Skeletal muscle satellite cell (primary cell): ENCODE measurements around the gene ZNRF4.

Experiments
- H3K27me3 ChIP-seq: 2 replicates; pipeline ENCODE4 v1.7.0; 2013; ENCODE audit warnings: low read length; ENCODE audit not compliant: control insufficient read depth, insufficient read depth
- H3K36me3 ChIP-seq: 2 replicates; pipeline ENCODE4 v1.7.0; 2013; ENCODE audit warnings: mild to moderate bottlenecking, control low read depth, low read length; ENCODE audit not compliant: insufficient read depth
- H3K4me1 ChIP-seq: 2 replicates; pipeline ENCODE4 v1.7.0; 2013; ENCODE audit warnings: low read length; ENCODE audit not compliant: control insufficient read depth, insufficient read depth
- H3K4me2 ChIP-seq: 2 replicates; pipeline ENCODE4 v1.7.0; 2013; ENCODE audit warnings: mild to moderate bottlenecking, low read length
- H3K4me3 ChIP-seq: 2 replicates; pipeline ENCODE4 v1.7.0; 2013; ENCODE audit warnings: low read length
- H3K9ac ChIP-seq: 2 replicates; pipeline ENCODE4 v1.7.0; 2013; ENCODE audit warnings: mild to moderate bottlenecking, low read depth, low read length, moderate library complexity
- H3K9me3 ChIP-seq: replicated peaks from 2 replicates; pipeline ENCODE4 v1.7.0; 2013; ENCODE audit warnings: mild to moderate bottlenecking, control low read depth, low read length

ZNRF4 gene

DNA sequence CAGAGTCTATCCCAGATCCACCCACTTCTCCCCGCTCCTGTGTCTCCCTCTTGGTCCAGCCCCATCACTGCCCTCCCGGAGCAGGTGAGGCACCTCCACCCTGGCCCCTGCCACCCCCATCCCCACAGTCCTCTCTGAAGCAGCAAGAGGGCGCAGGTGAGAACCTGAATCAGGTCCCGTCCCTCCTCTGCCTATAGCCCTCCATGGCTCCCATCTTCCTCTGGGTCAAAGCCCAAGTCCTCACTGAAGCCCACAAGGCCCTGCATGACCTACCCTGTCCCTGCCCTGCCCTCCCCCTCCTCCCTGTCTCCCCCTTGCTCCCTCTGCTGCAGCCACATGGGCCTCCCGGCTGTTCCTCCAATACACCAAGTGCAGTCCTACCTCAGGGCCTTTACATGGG lies 10.8 kb upstream of the ZNRF4 start:
- H3K9ac ChIP-seq = no peak overlapping the region
- no peak overlapping the region for H3K4me3 ChIP-seq
- H3K9me3 ChIP-seq = no peaks in the 10 kb centered on the region
- no peaks in the 10 kb centered on the region for H3K4me1 ChIP-seq
- H3K27me3 ChIP-seq = peaks cover 23% of the 10 kb centered on the region
- H3K4me2 ChIP-seq = no peak overlapping the region
- H3K36me3 ChIP-seq = no peaks in the 10 kb centered on the region

DNA sequence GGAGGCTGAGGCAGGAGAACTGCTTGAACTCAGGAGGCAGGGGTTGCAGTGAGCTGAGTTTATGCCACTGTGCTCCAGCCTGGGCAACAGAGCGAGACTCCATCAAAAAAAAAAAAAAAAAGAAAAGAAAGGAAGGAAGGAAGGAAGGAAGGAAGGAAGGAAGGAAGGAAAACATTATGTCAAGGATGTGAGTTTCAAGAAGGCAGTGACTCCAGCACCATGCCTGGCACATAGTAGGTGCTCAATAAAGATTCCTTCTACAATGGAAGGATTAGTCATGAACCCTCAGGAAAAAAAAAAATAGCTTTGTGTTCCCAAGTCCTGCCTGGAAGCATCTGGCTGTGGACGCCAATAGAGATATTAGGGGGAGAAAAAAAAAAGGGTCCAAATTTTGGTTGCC lies 10.1 kb upstream of the ZNRF4 start:
- no peaks in the 10 kb centered on the region for H3K36me3 ChIP-seq
- no peaks in the 10 kb centered on the region for H3K9me3 ChIP-seq
- no peak overlapping the region for H3K4me2 ChIP-seq
- peaks cover 27% of the 10 kb centered on the region for H3K27me3 ChIP-seq
- no peak overlapping the region for H3K9ac ChIP-seq
- no peak overlapping the region for H3K4me3 ChIP-seq
- H3K4me1 ChIP-seq = no peaks in the 10 kb centered on the region

DNA sequence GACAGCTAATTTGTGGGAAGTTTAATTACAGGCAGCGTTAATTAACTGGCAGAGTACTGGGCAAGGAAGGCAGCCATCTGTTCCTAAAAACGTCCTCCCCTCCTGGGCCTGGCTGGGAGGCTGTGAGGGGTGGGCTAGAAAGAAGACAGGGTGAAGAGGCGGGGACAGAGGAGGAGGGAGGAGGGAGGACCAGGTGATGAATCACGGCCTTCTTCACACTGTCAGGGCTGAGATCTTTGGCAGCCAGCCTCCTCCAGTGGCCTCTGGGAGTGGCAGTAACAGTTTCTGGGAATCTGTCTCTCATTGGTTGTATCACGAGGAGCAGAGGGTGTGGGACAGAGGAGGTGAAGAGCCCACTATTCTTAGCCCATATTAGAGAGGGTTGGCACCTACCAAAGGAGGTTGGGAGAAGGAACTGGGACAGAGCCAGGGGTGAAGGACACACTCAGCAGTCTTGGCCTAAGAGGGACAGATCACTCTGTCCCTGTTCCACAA lies 9.6 kb upstream of the ZNRF4 start:
- Histone ChIP-seq H3K27me3 (peaks cover 33% of the 10 kb centered on the region), H3K36me3 (no peaks in the 10 kb centered on the region), H3K9ac (no peak overlapping the region), H3K4me3 (no peak overlapping the region), H3K9me3 (no peaks in the 10 kb centered on the region), H3K4me2 (no peak overlapping the region), H3K4me1 (no peaks in the 10 kb centered on the region)

DNA sequence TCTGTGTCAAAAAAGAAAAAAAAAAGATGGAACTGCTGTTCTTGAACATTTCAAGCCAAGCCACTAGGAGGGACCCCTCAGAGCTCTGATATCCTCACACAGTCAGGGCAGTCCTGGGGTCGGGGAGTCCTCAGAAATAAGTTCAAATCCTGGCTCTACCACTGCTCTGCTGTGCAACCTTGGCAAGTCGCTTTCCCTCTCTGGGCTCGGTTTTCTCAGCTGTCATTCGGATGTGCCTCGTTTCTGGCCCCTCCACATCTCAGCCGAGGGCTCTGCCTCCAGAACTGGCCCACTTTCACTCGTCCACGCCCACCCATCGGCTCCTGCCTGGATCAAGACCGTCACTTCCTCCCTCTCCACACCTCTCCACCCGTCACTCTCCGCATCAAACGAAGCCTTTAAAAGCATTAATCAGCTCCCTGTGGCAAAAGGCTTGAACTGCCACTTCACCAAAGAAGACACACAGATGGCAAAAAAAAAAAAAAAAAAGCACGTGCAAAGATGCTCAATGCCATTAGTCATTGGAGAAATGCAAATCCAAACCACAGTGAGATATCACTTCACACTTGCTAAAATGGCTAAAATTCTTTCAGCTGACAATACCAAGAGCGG lies 7.4 kb upstream of the ZNRF4 start:
- H3K9ac ChIP-seq = no peak overlapping the region
- H3K27me3 ChIP-seq = peaks cover 43% of the 10 kb centered on the region
- H3K4me3 ChIP-seq = no peak overlapping the region
- H3K4me2 ChIP-seq = no peak overlapping the region
- H3K36me3 ChIP-seq = no peaks in the 10 kb centered on the region
- no peaks in the 10 kb centered on the region for H3K4me1 ChIP-seq
- H3K9me3 ChIP-seq = no peaks in the 10 kb centered on the region

DNA sequence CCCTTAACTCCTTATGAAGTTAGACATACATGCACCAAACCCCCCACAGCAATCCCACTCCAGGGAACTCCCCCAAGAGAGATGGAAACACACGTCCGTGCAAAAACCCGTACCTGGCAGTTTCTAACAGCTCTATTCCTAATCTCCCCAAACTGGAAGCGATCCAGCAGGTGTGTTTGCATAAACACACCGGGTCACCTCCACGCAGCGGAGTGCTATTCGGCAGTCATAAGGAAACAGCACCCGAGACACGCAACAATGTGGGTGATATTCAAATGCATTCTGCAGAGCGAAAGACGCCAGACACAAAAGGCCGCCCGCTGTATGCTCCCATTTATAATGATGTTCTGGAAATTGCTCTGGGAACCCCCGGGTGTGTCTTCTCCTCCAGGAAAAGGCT lies 6.8 kb upstream of the ZNRF4 start:
- Histone ChIP-seq H3K36me3 (no peaks in the 10 kb centered on the region), H3K4me2 (no peak overlapping the region), H3K4me3 (no peak overlapping the region), H3K9me3 (no peaks in the 10 kb centered on the region), H3K4me1 (no peaks in the 10 kb centered on the region), H3K9ac (no peak overlapping the region), H3K27me3 (peaks cover 43% of the 10 kb centered on the region)

DNA sequence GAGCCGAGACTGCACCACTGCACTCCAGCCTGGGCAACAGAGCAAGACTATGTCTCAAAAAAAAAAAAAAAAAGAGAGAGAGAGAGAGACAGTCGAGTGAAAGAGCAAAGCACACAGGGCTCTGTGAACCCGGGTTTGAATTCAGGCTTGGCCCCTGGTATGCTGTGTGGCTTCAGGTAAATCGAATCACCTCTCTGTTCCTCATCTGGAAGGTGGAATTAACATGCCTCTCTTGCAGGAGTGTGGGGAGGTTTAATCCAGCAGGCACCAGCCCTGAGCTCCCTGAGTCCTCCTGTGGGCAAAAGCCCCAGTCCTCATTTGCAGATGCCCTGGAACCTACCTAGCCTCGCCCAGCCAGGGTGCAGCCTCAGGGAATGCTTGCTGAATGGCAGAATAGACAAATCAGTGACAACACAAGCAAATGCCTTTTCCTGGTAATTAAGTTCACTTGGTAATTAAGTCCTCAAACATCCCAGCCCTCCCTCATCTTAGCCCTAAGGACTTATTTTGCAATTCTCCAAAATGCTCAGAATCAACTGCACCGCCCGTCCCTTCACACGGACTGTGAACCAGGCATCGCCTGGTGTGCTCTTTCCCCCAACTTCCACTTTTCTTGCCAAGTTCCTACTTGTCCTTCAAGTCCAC lies 4.6 kb upstream of the ZNRF4 start:
- no peak overlapping the region for H3K4me3 ChIP-seq
- H3K4me2 ChIP-seq = no peak overlapping the region
- no peak overlapping the region for H3K9ac ChIP-seq
- no peaks in the 10 kb centered on the region for H3K36me3 ChIP-seq
- H3K27me3 ChIP-seq = peaks cover 43% of the 10 kb centered on the region
- no peaks in the 10 kb centered on the region for H3K9me3 ChIP-seq
- no peaks in the 10 kb centered on the region for H3K4me1 ChIP-seq

DNA sequence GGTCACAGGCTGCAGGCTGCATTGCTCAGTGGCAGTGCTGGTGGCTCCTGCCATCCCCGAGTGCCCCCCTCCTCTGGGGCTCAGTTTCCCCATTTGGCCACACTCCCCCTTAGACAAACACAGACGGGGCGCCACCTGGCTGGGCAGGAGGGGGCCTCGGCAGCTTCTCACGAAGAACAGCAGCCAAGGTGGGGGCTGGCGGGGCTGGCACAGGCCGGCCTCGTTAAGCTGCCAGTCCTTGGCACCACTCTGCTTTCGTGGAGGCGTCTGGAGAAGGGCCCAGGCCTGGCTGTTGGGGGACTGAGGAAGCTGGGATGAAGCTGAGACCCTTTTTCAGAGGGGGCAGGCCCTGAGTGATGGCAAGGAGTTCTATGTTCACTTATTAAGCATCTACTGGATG lies 3.7 kb upstream of the ZNRF4 start:
- H3K9ac ChIP-seq = no peak overlapping the region
- H3K27me3 ChIP-seq = peaks cover 43% of the 10 kb centered on the region
- H3K4me3 ChIP-seq = no peak overlapping the region
- H3K4me2 ChIP-seq = no peak overlapping the region
- H3K36me3 ChIP-seq = no peaks in the 10 kb centered on the region
- no peaks in the 10 kb centered on the region for H3K4me1 ChIP-seq
- no peaks in the 10 kb centered on the region for H3K9me3 ChIP-seq

DNA sequence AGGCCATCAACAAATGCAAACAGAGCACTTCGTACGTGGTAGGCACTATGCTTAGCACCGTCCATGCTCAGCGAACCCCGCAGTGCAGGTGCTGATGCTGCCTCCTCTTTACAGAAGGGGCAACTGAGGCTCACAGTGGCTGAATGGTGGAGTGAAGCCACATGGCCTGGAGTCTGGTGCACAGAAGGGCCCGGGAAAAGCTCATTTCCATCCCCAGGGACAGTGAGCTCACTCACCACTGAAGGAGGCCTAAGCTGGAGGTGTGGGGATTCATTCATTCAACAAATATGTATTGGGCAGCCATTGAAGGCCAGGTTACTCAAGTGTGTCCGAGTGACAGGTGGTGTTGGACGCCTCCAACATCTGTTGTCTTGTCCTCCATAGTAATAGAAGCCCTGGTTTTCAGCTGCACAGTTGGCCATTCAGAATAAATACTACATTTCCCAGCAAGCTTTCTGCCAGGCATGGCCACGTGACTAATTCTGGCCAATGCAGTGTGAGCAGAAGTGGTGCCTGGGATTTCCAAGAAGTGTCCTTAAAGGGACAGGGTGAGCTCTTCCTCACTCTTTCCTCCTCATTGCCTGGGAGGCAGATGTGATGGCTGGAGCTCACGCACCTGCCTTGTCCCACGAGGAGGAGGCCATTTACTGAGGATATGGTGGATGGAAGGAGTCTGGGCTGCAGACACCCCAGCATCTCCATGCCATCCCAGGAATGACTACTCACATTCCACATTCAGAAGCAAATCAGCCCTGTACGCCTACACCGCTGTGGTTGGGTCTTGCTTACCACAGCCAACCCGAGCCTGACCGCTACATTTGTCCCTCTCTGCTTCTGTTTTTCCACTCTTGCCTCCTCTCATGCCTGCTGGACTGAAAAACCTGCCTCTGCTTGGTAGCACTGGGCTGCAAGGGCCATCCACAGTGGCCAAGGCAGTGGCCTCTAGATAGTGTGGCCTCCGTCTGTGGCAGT lies 2.3 kb upstream of the ZNRF4 start:
- Histone ChIP-seq H3K9ac (no peak overlapping the region), H3K4me3 (no peak overlapping the region), H3K4me1 (no peaks in the 10 kb centered on the region), H3K36me3 (no peaks in the 10 kb centered on the region), H3K4me2 (no peak overlapping the region), H3K27me3 (peaks cover 35% of the 10 kb centered on the region), H3K9me3 (no peaks in the 10 kb centered on the region)

DNA sequence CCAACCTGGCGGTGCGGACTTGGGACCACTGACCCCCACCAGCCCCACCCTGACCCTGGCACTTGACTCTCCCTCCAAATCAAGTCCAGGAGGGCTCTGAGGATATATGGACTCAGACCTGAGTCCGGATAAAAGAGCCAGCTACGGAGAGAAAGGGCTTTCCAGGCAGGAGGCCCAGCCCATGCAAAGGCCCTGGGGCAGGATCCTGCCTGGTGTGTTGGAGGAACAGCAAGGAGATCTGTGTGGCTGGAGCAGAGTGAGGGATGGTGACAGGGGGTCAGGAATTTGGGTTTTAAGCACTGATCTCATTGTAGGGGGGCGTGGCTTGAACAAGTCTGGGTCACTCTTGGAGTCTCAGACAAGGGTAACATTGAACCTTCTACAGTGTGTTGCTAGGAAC lies 474 bp upstream of the ZNRF4 start:
- Histone ChIP-seq H3K9me3 (no peaks in the 10 kb centered on the region), H3K4me2 (no peak overlapping the region), H3K4me1 (no peaks in the 10 kb centered on the region), H3K4me3 (no peak overlapping the region), H3K36me3 (no peaks in the 10 kb centered on the region), H3K9ac (no peak overlapping the region), H3K27me3 (peaks cover 25% of the 10 kb centered on the region)

DNA sequence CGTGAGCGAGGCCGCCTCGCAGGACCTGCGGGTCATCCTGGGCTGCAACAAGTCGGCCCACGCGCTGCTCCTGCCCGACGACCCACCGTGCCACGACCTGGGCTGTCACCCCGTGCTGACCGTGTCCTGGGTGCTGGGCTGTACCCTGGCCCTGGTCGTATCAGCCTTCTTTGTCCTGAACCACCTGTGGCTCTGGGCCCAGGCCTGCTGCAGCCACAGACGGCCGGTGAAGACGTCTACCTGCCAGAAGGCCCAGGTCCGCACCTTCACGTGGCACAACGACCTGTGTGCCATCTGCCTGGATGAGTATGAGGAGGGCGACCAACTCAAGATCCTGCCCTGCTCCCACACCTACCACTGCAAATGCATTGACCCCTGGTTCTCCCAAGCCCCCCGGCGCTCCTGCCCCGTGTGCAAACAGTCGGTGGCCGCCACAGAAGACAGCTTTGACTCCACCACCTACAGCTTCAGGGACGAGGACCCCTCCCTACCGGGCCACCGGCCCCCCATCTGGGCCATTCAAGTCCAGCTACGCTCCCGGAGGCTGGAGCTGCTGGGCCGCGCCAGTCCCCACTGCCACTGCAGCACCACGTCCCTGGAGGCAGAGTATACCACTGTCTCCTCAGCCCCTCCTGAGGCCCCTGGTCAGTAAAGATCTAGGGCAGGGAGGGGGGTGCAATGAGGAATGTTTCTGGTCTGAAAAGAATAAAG lies 1.1 kb downstream of the ZNRF4 start:
- H3K9me3 ChIP-seq = no peaks in the 10 kb centered on the region
- H3K27me3 ChIP-seq = peaks cover 11% of the 10 kb centered on the region
- H3K36me3 ChIP-seq = no peaks in the 10 kb centered on the region
- no peak overlapping the region for H3K4me3 ChIP-seq
- no peaks in the 10 kb centered on the region for H3K4me1 ChIP-seq
- H3K9ac ChIP-seq = no peak overlapping the region
- no peak overlapping the region for H3K4me2 ChIP-seq

DNA sequence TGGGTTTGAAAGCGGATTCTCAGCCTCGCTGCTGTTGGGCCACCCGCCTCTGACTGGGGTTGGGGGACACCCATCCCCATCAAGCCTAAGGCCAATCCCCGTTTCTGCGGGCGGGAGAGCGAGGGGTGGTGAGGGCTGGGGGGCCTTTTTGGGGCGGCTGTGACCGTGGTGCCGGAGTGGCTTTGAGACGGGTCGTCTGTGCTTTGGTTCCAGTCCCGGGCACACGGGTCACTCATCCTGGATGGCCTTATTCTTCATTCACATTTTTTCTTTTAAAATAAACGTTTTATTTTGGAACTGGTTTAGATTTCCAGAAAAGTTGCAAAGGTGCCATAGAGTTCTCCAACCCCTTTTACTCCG lies 1.6 kb downstream of the ZNRF4 start:
- H3K4me1 ChIP-seq = no peaks in the 10 kb centered on the region

More for the DNA sequence above, 1.6 kb downstream of the ZNRF4 start:
- H3K9ac ChIP-seq = no peak overlapping the region
- no peaks in the 10 kb centered on the region for H3K36me3 ChIP-seq
- H3K4me3 ChIP-seq = no peak overlapping the region
- no peaks in the 10 kb centered on the region for H3K9me3 ChIP-seq
- H3K27me3 ChIP-seq = peaks cover 8% of the 10 kb centered on the region
- H3K4me2 ChIP-seq = no peak overlapping the region
